Measurements from ENCODE around the gene SLC19A3.
"Not testable (repeated sequence)": the region's sequence is repeated elsewhere in the genome, so short reads cannot be mapped to it uniquely, and the experiment has no call there.

SLC19A3 gene

GRCh38 chr2:227717687-227718567 lies at the start of gene SLC19A3:
Gene SLC19A3 (minus strand): TSS chr2:227718028. CDS start chr2:227702318, 15,710 bp downstream.
- peak; percentile 91 for DNase-seq (ENCODE audit: low spot score)

GRCh38 chr2:227766373-227766883 lies 48.6 kb upstream of the SLC19A3 start:
- DNase-seq (ENCODE audit: low spot score): peak; percentile 85

- DNase-seq (ENCODE audit: low spot score): no peak
These were observed 48.1 kb upstream of the SLC19A3 start for GRCh38 chr2:227765788-227766372.

GRCh38 chr2:227761740-227762476 lies 44.1 kb upstream of the SLC19A3 start:
- peak; percentile 37 for DNase-seq (ENCODE audit: low spot score)

GRCh38 chr2:227759411-227760118 lies 41.7 kb upstream of the SLC19A3 start:
- peak; percentile 40 for DNase-seq (ENCODE audit: low spot score)

- not testable (repeated sequence) for DNase-seq (ENCODE audit: low spot score)
These were observed 38.4 kb upstream of the SLC19A3 start for GRCh38 chr2:227756261-227756660.

GRCh38 chr2:227748079-227748478 lies 30.3 kb upstream of the SLC19A3 start:
- peak; percentile 72 for DNase-seq (ENCODE audit: low spot score)

- no peak for DNase-seq (ENCODE audit: low spot score)
These were observed 27.8 kb upstream of the SLC19A3 start, which contains the start of gene SCYGR8 for GRCh38 chr2:227745594-227745993. Gene SCYGR8 (plus strand): TSS chr2:227745894. CDS start chr2:227745894, 0 bp downstream.

- not testable (repeated sequence) for DNase-seq (ENCODE audit: low spot score)
These were observed 22.9 kb upstream of the SLC19A3 start for GRCh38 chr2:227740705-227741104.

- DNase-seq (ENCODE audit: low spot score): no peak
These were observed 21.5 kb upstream of the SLC19A3 start for GRCh38 chr2:227739351-227739750.

GRCh38 chr2:227728035-227728434 lies 10.2 kb upstream of the SLC19A3 start, which contains the start of gene SCYGR7:
Gene SCYGR7 (plus strand): TSS chr2:227728335. CDS start chr2:227728335, 0 bp downstream.
- no peak for DNase-seq (ENCODE audit: low spot score)

- DNase-seq (ENCODE audit: low spot score): no peak
These were observed 6.7 kb upstream of the SLC19A3 start, which contains the start of gene SCYGR6 for GRCh38 chr2:227724394-227725039. Gene SCYGR6 (minus strand): TSS chr2:227724757. CDS start chr2:227724757, 0 bp downstream.

GRCh38 chr2:227722821-227723220 lies 5.0 kb upstream of the SLC19A3 start:
- not testable (repeated sequence) for DNase-seq (ENCODE audit: low spot score)

GRCh38 chr2:227720680-227721079 lies 2.9 kb upstream of the SLC19A3 start:
- DNase-seq (ENCODE audit: low spot score): no peak

GRCh38 chr2:227719641-227720040 lies 1.8 kb upstream of the SLC19A3 start:
- DNase-seq (ENCODE audit: low spot score): no peak

GRCh38 chr2:227716501-227716900 lies 1.3 kb downstream of the SLC19A3 start:
- DNase-seq (ENCODE audit: low spot score): peak; percentile 47

GRCh38 chr2:227713291-227713690 lies 4.5 kb downstream of the SLC19A3 start:
- DNase-seq (ENCODE audit: low spot score): peak; percentile 40

- DNase-seq (ENCODE audit: low spot score): no peak
These were observed 6.8 kb downstream of the SLC19A3 start for GRCh38 chr2:227710986-227711385.

- no peak for DNase-seq (ENCODE audit: low spot score)
These were observed 10.4 kb downstream of the SLC19A3 start for GRCh38 chr2:227707390-227707789.

GRCh38 chr2:227706859-227707258 lies 11.0 kb downstream of the SLC19A3 start:
- no peak for DNase-seq (ENCODE audit: low spot score)

GRCh38 chr2:227703961-227704360 lies 13.9 kb downstream of the SLC19A3 start:
- DNase-seq (ENCODE audit: low spot score): no peak
